Measurements from ENCODE around the gene PRR13. TPM values are rescaled to one million over a fixed set of nuclear protein-coding genes. Genes with fewer than 3 reads are reported as not detected.

The PRR13 gene
- polyA plus RNA-seq, 1 of the 3 experiments (the other 2 are of a cell fraction): 58.5 TPM

GRCh38 chr12:53410951-53411350 is 30.6 kb upstream of the PRR13 start:
- H3K9me2 ChIP-seq: no peaks in the 10 kb centered on the region
- H3K4me2 ChIP-seq: no peak overlapping the region
- H3K79me2 ChIP-seq (ENCODE audit: insufficient read depth): peaks cover 19% of the 10 kb centered on the region; the same call in 1 of the 2 replicates
- no peak overlapping the region for H3K4me3 ChIP-seq (ENCODE audit: low read depth in 2 of 2, low read length in 1 of 2)
- H3K27me3 ChIP-seq (ENCODE audit: insufficient read depth): no peaks in the 10 kb centered on the region
- no peaks in the 10 kb centered on the region for H3K9me3 ChIP-seq
- H3K4me1 ChIP-seq (ENCODE audit: control insufficient read depth in 1 of 2, insufficient read depth in 2 of 2, low read depth in 1 of 2, low read length in 1 of 2): peaks cover 32 to 39% of the 10 kb centered on the region in 2 experiments
- no peaks in the 10 kb centered on the region for H4K20me1 ChIP-seq (ENCODE audit: insufficient read depth)
- ChIA-PET POLR2A (no interaction called here), CTCF (interaction anchor here (1.1 to 1.3 kb wide), 2 partner anchors 10 to 90 kb away, joined by 3 to 7 read pairs; no protein-coding TSS in a partner anchor)
- TF ChIP-seq POLR2AphosphoS5 (IDR thresholded peaks at IDR 0.05; ENCODE audit: low read depth, low read length) (no peak), USF2 (IDR thresholded peaks at IDR 0.05; ENCODE audit: borderline replicate concordance, low read depth, low read length) (no peak), EZH2phosphoT487 (IDR thresholded peaks at IDR 0.05; ENCODE audit: borderline replicate concordance, low read depth) (no peak), TEAD4 (IDR thresholded peaks at IDR 0.05; ENCODE audit: borderline replicate concordance, insufficient read depth) (no peak)
- H3K36me3 ChIP-seq (replicated peaks in 1 of 2; ENCODE audit: control insufficient read depth in 1 of 2, insufficient read depth in 2 of 2, low read length in 1 of 2): peaks cover 21 to 43% of the 10 kb centered on the region in 2 experiments
- H2AFZ ChIP-seq (ENCODE audit: low read depth): no peak overlapping the region
- 100% methylated on average over 3 of the region's 5 CpGs for WGBS (ENCODE audit: low lambda C conversion rate)
- peaks cover 36% of the 10 kb centered on the region for H3F3A ChIP-seq (replicated peaks; ENCODE audit: insufficient read depth)
- no peak overlapping the region; a peak in 1 of 4 replicates for H3K27ac ChIP-seq (ENCODE audit: low read depth in 2 of 2, low read length in 1 of 2)
- DNase-seq: no peak
- no peak overlapping the region for H3K9ac ChIP-seq

GRCh38 chr12:53413485-53414204 is 27.9 kb upstream of the PRR13 start:
- peak; percentile 8; the same call in 1 of the 2 replicates for TF ChIP-seq PBX3 (IDR thresholded peaks at IDR 0.05)
- no peak for TF ChIP-seq TCF12 (IDR thresholded peaks at IDR 0.05)
- H3K9me3 ChIP-seq: no peaks in the 10 kb centered on the region
- H3K4me1 ChIP-seq (ENCODE audit: control insufficient read depth in 1 of 2, insufficient read depth in 2 of 2, low read depth in 1 of 2, low read length in 1 of 2): peaks cover 44 to 47% of the 10 kb centered on the region in 2 experiments
- H3K9ac ChIP-seq: peak overlapping the region; percentile 25; the same call in 1 of the 2 replicates
- peaks cover 21 to 29% of the 10 kb centered on the region in 2 experiments for H3K36me3 ChIP-seq (replicated peaks in 1 of 2; ENCODE audit: control insufficient read depth in 1 of 2, insufficient read depth in 2 of 2, low read length in 1 of 2)
- H4K20me1 ChIP-seq (ENCODE audit: insufficient read depth): no peaks in the 10 kb centered on the region
- peak overlapping the region; percentile 73 to 99 for H3K27ac ChIP-seq (ENCODE audit: low read depth in 2 of 2, low read length in 1 of 2)
- H2AFZ ChIP-seq (ENCODE audit: low read depth): no peak overlapping the region
- H3K4me3 ChIP-seq (ENCODE audit: low read depth in 2 of 2, low read length in 1 of 2): no peak overlapping the region; a peak in 1 of 4 replicates
- POLR2A ChIA-PET: interaction anchor here (1.4 kb wide), 1 partner anchor 34 kb away, joined by 4 read pairs; no protein-coding TSS in a partner anchor
- H3K4me2 ChIP-seq: peak overlapping the region; percentile 71
- no peaks in the 10 kb centered on the region for H3K9me2 ChIP-seq
- CTCF ChIA-PET: interaction anchor here (0.9 to 2.8 kb wide), 5 partner anchors 28 to 68 kb away, joined by 3 to 23 read pairs (median 4); no protein-coding TSS in a partner anchor
- peaks cover 43% of the 10 kb centered on the region for H3F3A ChIP-seq (replicated peaks; ENCODE audit: insufficient read depth)
- no peaks in the 10 kb centered on the region for H3K27me3 ChIP-seq (ENCODE audit: insufficient read depth)
- WGBS (ENCODE audit: low lambda C conversion rate): 14% methylated on average over 3 of the region's 3 CpGs
- peaks cover 4% of the 10 kb centered on the region; the same call in 1 of the 2 replicates for H3K79me2 ChIP-seq (ENCODE audit: insufficient read depth)
- DNase-seq: no peak
